C4-2B (cell line): Measurements from ENCODE around the gene ARHGAP10.

Source experiments
- H3K27ac ChIP-seq: fragments of 450-650 bp; 2 replicates; pipeline ENCODE4 v1.5.1; 2017
- CTCF ChIP-seq: fragments of 450-650 bp; conservative IDR thresholded peaks from 2 replicates; pipeline ENCODE4 v1.5.1; 2017; ENCODE audit warnings: mild to moderate bottlenecking
- ZFX ChIP-seq: fragments of 450-650 bp; IDR thresholded peaks from 2 replicates; pipeline ENCODE4 v1.6.1; 2017

Gene ARHGAP10

GRCh38 chr4:147789596-147789995 lies 57.7 kb downstream of the ARHGAP10 start:
- TF ChIP-seq CTCF (no peak), ZFX (no peak)
- peak overlapping the region; percentile 58 for H3K27ac ChIP-seq

- peak overlapping the region; percentile 58; the same call in 1 of the 2 replicates for H3K27ac ChIP-seq
- TF ChIP-seq CTCF (no peak), ZFX (no peak)
Measured at GRCh38 chr4:147790412-147790811, 58.5 kb downstream of the ARHGAP10 start.

GRCh38 chr4:147791341-147791740 lies 59.5 kb downstream of the ARHGAP10 start:
- TF ChIP-seq ZFX (no peak), CTCF (no peak)

GRCh38 chr4:147791865-147792264 lies 60.0 kb downstream of the ARHGAP10 start:
- H3K27ac ChIP-seq: peak overlapping the region; percentile 71
- TF ChIP-seq ZFX (no peak), CTCF (no peak)

More at GRCh38 chr4:147791341-147791740, 59.5 kb downstream of the ARHGAP10 start:
- peak overlapping the region; percentile 71 for H3K27ac ChIP-seq

- TF ChIP-seq CTCF (no peak), ZFX (no peak)
- H3K27ac ChIP-seq: no peak overlapping the region
Measured at GRCh38 chr4:147793569-147794313, 61.9 kb downstream of the ARHGAP10 start.

- H3K27ac ChIP-seq: no peak overlapping the region
Measured at GRCh38 chr4:147794314-147794680, 62.4 kb downstream of the ARHGAP10 start.

More at GRCh38 chr4:147794314-147794680, 62.4 kb downstream of the ARHGAP10 start:
- TF ChIP-seq CTCF (no peak), ZFX (no peak)
